ENCODE data around the gene DENND6B.

- TF ChIP-seq CTCF (IDR thresholded peaks at IDR 0.05; ENCODE audit: low read length) (no peak), EZH2 (IDR thresholded peaks at IDR 0.05; ENCODE audit: borderline replicate concordance, low read length) (no peak)
Measured at GRCh38 chr22:50318698-50319411, 8.0 kb downstream of the DENND6B start.
